Uterus (tissue), 4 donors: ENCODE measurements around the gene DNASE2. TPM values are rescaled to one million over a fixed set of nuclear protein-coding genes. Genes with fewer than 3 reads are reported as not detected.
A peak's percentile ranks its signal among the peaks of the same experiment; 100 is the strongest.

Experiments used
- DNase-seq, 2 donors: peaks; one replicate each; pipeline ENCODE4 v3.0.0-alpha.2; 2019 to 2020
- H3K27ac ChIP-seq, 2 donors: fragments of 200-600 bp; sonication (generic); 1 replicate in 1 of 2; 2 replicates in 1 of 2; pipeline ENCODE4 v1.5.1; 2016 to 2018
- H3K27me3 ChIP-seq, 2 donors: fragments of 200-600 bp; sonication (generic); one replicate each; pipeline ENCODE4 v1.5.1; 2018 to 2019; ENCODE audit warnings: control low read depth in 1 of 2
- H3K36me3 ChIP-seq, 2 donors: fragments of 200-600 bp; sonication (generic); one replicate each; pipeline ENCODE4 v1.5.1; 2019; ENCODE audit warnings: control low read depth in 1 of 2
- H3K4me1 ChIP-seq, 2 donors: fragments of 200-600 bp; sonication (generic); one replicate each; pipeline ENCODE4 v1.5.1; 2018 to 2019; ENCODE audit warnings: control low read depth in 1 of 2
- H3K4me3 ChIP-seq, 2 donors: fragments of 200-600 bp; sonication (generic); 1 replicate in 1 of 2; 2 replicates in 1 of 2; pipeline ENCODE4 v1.5.1; 2018 to 2019; ENCODE audit warnings: mild to moderate bottlenecking in 1 of 2
- H3K9me3 ChIP-seq, 2 donors: fragments of 200-600 bp; sonication (generic); one replicate each; pipeline ENCODE4 v1.5.1; 2019; ENCODE audit warnings: control low read depth in 1 of 2
- CTCF ChIP-seq, 4 experiments: fragments of 200-600 bp in 2 of 4; fragments of 450-650 bp in 2 of 4; sonication (generic) in 2 of 4; IDR thresholded peaks; one replicate each; pipeline ENCODE4 v1.5.1; 2016 to 2019; ENCODE audit warnings: antibody characterized with exemption in 4 of 4, mild to moderate bottlenecking in 2 of 4, moderate library complexity in 1 of 4
- POLR2A ChIP-seq, 2 donors: fragments of 450-650 bp; IDR thresholded peaks; one replicate each; pipeline ENCODE4 v1.6.1; 2016; ENCODE audit warnings: antibody characterized with exemption in 2 of 2, mild to moderate bottlenecking in 1 of 2, moderate library complexity in 1 of 2
- intact Hi-C: fragments of 100-400 bp; cut with DNase I; formaldehyde crosslinking; loops from one replicate; pipeline ENCODE4 v1.15.1; 2023; ENCODE audit warnings: low total_unique reads
- total RNA-seq, 4 donors: library from RNA; depleted of rRNA in 3 of 4; stranded (reverse); fragments of >200 nt in 3 of 4; gene quantifications; one replicate each; pipeline versions ENCODE4 v1.1.0 to v1.2.4, GENCODE V29; 2014 to 2023
- donor health status: DM: yes; HTN: yes; CAD: no.

DNASE2 gene
- total RNA-seq, 4 donors from 2014 or later = 19.0 to 65.8 (median 31.0) TPM

- no peak overlapping the region for H3K27ac ChIP-seq
- peak in 1 of 2 donors; percentile 57 for DNase-seq
- no peaks in the 10 kb centered on the region for H3K4me1 ChIP-seq
- H3K36me3 ChIP-seq = no peaks in the 10 kb centered on the region
- TF ChIP-seq CTCF (IDR thresholded peaks at IDR 0.05) (no peak), POLR2A (IDR thresholded peaks at IDR 0.05) (no peak)
- intact Hi-C loops = no loop called here
- no peaks in the 10 kb centered on the region for H3K9me3 ChIP-seq
- peak overlapping the region; percentile 10 to 35 for H3K4me3 ChIP-seq
- H3K27me3 ChIP-seq = no peaks in the 10 kb centered on the region
These were observed 13.8 kb downstream of the DNASE2 start for GRCh38 chr19:12867120-12868099.

GRCh38 chr19:12866416-12867119 lies 14.7 kb downstream of the DNASE2 start:
- Histone ChIP-seq H3K9me3 (no peaks in the 10 kb centered on the region), H3K4me3 (no peak overlapping the region), H3K27me3 (no peaks in the 10 kb centered on the region), H3K36me3 (no peaks in the 10 kb centered on the region), H3K4me1 (no peaks in the 10 kb centered on the region), H3K27ac (no peak overlapping the region)
- DNase-seq = no peak
- intact Hi-C loops = no loop called here
- TF ChIP-seq POLR2A (IDR thresholded peaks at IDR 0.05) = no peak

DNA sequence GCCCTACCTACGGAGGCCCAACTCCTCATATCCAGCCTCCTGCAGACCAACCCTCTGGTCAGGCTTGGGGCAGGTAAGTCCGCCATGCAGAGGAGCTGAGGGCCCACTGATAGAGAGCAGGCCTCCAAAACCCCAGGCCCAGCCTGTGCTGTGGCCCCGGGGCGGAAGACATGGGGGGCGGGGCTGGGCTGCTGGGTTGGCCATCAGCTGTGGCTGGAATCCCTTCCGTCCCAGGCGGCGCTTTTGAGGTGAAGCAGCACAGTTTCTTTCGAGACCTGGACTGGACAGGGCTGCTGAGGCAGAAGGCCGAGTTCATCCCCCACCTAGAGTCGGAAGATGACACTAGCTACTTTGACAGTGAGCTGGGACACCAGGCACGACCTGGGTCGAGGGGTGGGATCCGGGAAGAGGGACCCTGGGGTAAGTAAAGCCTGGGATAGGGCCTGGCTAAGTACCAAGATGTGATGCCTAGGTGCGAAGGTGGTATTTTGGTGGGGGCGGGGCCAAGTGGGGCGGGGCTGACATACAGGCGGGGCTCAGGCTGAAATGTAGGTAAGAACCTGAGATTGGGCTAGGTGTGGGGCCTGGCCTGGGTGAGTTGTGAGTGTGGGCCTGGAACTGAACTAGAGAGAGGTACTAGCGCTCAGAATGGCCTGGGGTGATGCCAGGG lies 15.4 kb downstream of the DNASE2 start:
- H3K4me1 ChIP-seq = no peaks in the 10 kb centered on the region
- intact Hi-C loops = no loop called here
- H3K4me3 ChIP-seq = no peak overlapping the region
- H3K36me3 ChIP-seq = no peaks in the 10 kb centered on the region
- no peak overlapping the region for H3K27ac ChIP-seq
- H3K9me3 ChIP-seq = no peaks in the 10 kb centered on the region
- DNase-seq = no peak
- no peaks in the 10 kb centered on the region for H3K27me3 ChIP-seq
- TF ChIP-seq POLR2A (IDR thresholded peaks at IDR 0.05) (no peak), CTCF (IDR thresholded peaks at IDR 0.05) (no peak)

DNA sequence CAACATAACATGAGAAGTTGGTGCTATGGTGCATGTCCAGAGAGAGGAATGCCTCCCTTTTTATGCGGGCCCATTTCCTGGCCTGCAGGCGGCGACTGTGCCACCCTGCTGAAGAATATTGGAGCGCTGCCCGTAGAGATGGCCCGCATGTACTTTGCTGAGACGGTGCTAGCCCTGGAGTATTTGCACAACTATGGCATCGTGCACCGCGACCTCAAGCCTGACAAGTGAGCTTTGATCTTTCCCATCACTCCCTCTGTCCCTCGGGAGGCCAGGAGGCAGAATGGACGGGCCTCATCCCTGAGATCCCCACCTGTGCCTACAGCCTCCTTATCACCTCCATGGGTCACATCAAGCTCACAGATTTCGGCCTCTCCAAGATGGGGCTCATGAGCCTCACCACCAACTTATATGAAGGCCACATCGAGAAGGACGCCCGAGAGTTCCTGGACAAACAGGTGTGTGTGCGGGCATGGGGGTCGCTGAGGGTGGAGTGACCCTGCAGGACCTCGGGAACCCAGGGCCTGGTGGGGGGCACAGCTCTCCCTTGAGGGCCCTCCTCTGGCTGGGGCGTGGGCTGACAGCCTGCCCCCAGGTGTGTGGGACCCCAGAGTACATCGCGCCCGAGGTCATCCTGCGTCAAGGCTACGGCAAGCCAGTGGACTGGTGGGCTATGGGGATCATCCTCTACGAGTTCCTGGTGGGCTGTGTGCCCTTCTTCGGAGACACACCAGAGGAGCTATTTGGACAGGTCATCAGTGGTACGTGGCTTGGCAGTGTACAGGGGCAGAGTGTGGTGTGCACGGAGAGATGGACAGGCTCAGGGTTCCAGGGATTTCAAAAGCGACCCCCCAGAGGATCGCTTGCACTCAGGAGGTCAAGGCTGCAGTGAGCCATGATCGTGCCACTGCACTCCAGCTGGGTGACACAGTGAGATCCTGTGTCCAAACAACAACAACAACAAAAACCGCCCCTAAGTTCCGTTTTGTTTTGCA lies 16.2 kb downstream of the DNASE2 start:
- intact Hi-C loops = no loop called here
- TF ChIP-seq POLR2A (IDR thresholded peaks at IDR 0.05) (no peak), CTCF (IDR thresholded peaks at IDR 0.05) (no peak)
- DNase-seq = no peak

DNA sequence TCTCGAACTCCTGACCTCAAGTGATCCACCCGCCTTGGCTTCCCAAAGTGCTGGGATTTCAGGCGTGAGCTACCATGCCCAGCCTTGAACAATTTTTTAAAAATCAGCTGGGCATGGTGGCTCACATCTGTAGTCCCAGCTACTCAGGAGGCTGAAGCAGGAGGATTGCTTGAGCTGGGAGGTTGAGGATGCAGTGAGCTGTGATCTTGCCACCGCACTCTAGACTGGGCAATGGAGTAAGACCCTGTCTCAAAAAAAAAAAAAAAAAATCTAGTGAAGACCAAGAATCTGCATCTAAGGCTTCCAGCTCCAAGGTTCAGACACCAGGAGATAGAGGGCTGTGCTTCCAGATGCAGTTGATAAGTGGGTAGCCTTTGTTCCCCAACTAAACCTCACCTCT lies 17.1 kb downstream of the DNASE2 start:
- intact Hi-C loops = no loop called here
- Histone ChIP-seq H3K4me3 (no peak overlapping the region), H3K4me1 (no peaks in the 10 kb centered on the region), H3K27me3 (no peaks in the 10 kb centered on the region), H3K27ac (no peak overlapping the region), H3K9me3 (no peaks in the 10 kb centered on the region), H3K36me3 (no peaks in the 10 kb centered on the region)
- DNase-seq = no peak
- TF ChIP-seq POLR2A (IDR thresholded peaks at IDR 0.05) = no peak
- TF ChIP-seq CTCF (IDR thresholded peaks at IDR 0.05) = no peak

More for the DNA sequence above, 16.2 kb downstream of the DNASE2 start:
- Histone ChIP-seq H3K36me3 (no peaks in the 10 kb centered on the region), H3K27me3 (no peaks in the 10 kb centered on the region), H3K9me3 (no peaks in the 10 kb centered on the region), H3K4me3 (no peak overlapping the region), H3K4me1 (no peaks in the 10 kb centered on the region), H3K27ac (no peak overlapping the region)
